Activated T-cell treated with anti-CD3 and anti-CD28 coated beads, Interleukin-2, amount 50 U/mL, for 72 hours (primary cell): ENCODE data around the gene PSMC4. TPM values are rescaled to one million over a fixed set of nuclear protein-coding genes. Genes with fewer than 3 reads are reported as not detected.

Experiments
- ATAC-seq, 2 donors: fragments of 150-1000 bp; cut with Tn5 transposase; replicated peaks in 1 of 2; 2 replicates each; pipeline ENCODE4 v1.10.0; 2021; ENCODE audit warnings: moderate library complexity in 2 of 2, mild to moderate bottlenecking in 1 of 2
- DNase-seq, 2 donors: peaks; one replicate each; pipeline ENCODE4 v3.0.0; 2021 to 2022; ENCODE audit warnings: mixed read lengths in 1 of 2
- H3K27ac Mint-ChIP-seq: one replicate; pipeline ENCODE4 v1.8.0; 2022; ENCODE audit warnings: mild to moderate bottlenecking, moderate library complexity, mixed read lengths
- H3K27me3 Mint-ChIP-seq: one replicate; pipeline ENCODE4 v1.8.0; 2022; ENCODE audit warnings: low read depth, mixed read lengths
- H3K36me3 Mint-ChIP-seq, 2 donors: one replicate each; pipeline ENCODE4 v1.8.0; 2022; ENCODE audit warnings: mixed read lengths in 2 of 2, mild to moderate bottlenecking in 1 of 2; ENCODE audit not compliant: insufficient read depth in 2 of 2
- H3K4me1 Mint-ChIP-seq: one replicate; pipeline ENCODE4 v1.8.0; 2022; ENCODE audit warnings: low read depth, mixed read lengths
- H3K4me3 Mint-ChIP-seq, 2 donors: one replicate each; pipeline ENCODE4 v1.8.0; 2022; ENCODE audit warnings: mild to moderate bottlenecking in 2 of 2, mixed read lengths in 2 of 2, moderate library complexity in 2 of 2
- H3K9me3 Mint-ChIP-seq, 2 donors: one replicate each; pipeline ENCODE4 v1.8.0; 2022; ENCODE audit warnings: mixed read lengths in 2 of 2
- total RNA-seq, 2 donors: library from RNA; stranded (reverse); gene quantifications; one replicate each; pipeline ENCODE4 v1.2.3, GENCODE V29; 2022

PSMC4 gene
- total RNA-seq, 2 donors from 2014 or later: 101 to 114 TPM

DNA sequence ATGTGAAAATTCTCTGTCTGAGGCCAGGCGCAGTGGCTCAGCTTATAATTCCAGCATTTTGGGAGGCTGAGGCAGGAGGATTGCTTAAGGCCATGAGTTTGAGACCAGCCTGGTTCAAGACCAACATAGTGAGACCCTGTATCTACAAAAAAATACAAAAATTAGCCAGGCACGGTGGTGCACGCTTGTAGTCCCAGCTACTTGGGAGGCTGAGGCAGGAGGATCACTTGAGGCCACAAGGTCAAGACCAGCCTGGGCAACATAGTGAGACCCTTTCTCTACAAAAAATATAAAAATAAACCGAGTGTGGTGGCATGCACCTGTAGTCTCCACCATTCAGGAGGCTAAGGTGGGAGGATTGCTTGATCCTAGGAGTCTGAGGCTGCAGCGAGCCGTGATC lies 34.3 kb upstream of the PSMC4 start:
- H3K27me3 Mint-ChIP-seq: no peaks in the 10 kb centered on the region
- DNase-seq (no peak), ATAC-seq (peak in 1 of 2 donors; percentile 24)
- peaks cover 56% of the 10 kb centered on the region for H3K4me1 Mint-ChIP-seq
- peak overlapping the region; percentile 86 for H3K27ac Mint-ChIP-seq
- peaks cover 10 to 12% of the 10 kb centered on the region in 2 donors for H3K36me3 Mint-ChIP-seq
- H3K4me3 Mint-ChIP-seq: peak overlapping the region; percentile 39 to 51
- H3K9me3 Mint-ChIP-seq: peaks cover 0 to 5% of the 10 kb centered on the region in 2 donors

DNA sequence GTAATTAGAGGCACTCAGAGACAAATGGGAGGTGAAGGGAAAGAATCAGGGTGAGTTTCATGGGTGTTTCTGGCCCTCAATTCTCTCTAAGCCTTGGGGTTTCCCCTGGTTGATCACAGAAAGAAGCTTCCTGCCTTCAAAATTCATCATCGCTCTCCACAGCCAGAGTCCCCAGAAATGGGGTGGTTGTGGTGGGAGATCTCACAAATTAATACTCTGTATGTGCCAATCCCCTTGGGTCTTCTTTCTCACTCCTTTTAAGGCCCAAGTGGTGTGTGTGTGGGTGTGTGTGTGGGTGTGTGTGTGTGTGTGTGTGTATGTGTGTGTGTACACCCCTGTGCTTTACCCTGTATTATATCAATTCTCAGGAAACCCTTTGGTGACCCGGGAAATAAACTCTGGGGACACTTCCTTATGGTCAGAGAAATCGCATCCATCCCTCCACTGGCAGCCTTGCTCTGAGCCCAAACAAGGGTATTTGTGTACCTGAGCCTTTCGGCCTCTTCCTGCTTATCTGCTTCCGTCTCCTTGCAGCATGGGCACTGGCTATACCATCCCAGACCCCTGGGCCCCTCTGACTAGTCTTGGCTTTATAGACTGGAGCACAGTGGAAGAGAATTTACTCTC lies 33.8 kb upstream of the PSMC4 start:
- Mint-ChIP-seq H3K4me3 (peak overlapping the region; percentile 39 to 51), H3K27me3 (no peaks in the 10 kb centered on the region), H3K9me3 (peaks cover 0 to 5% of the 10 kb centered on the region in 2 donors), H3K4me1 (peaks cover 61% of the 10 kb centered on the region), H3K27ac (peak overlapping the region; percentile 86), H3K36me3 (peaks cover 10 to 13% of the 10 kb centered on the region in 2 donors)
- ATAC-seq (peak; percentile 79 to 90), DNase-seq (peak; percentile 36 to 50)

DNA sequence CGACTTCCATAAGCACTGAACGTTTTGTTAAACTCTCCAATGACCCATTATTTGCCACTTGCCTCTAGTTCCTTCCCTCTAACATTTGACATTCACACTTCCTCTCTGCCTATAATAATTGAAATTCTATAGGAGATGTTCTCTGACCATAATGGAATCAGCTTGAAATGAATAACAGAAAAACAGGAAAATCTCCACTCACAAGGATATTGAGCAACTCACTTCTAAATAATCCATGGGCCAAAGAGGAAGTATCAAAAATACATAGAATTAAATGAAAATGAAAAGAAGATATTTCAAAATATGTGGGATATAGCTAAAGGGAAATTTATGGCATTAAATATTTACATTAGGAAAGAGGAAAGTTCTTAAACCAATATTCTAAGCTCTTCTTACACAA lies 33.2 kb upstream of the PSMC4 start:
- H3K27ac Mint-ChIP-seq: peak overlapping the region; percentile 35
- DNase-seq (no peak), ATAC-seq (no peak)
- H3K9me3 Mint-ChIP-seq: peaks cover 0 to 5% of the 10 kb centered on the region in 2 donors
- peaks cover 10 to 13% of the 10 kb centered on the region in 2 donors for H3K36me3 Mint-ChIP-seq
- H3K4me3 Mint-ChIP-seq: peak overlapping the region in 1 of 2 donors; percentile 11
- H3K4me1 Mint-ChIP-seq: peaks cover 67% of the 10 kb centered on the region
- H3K27me3 Mint-ChIP-seq: no peaks in the 10 kb centered on the region

DNA sequence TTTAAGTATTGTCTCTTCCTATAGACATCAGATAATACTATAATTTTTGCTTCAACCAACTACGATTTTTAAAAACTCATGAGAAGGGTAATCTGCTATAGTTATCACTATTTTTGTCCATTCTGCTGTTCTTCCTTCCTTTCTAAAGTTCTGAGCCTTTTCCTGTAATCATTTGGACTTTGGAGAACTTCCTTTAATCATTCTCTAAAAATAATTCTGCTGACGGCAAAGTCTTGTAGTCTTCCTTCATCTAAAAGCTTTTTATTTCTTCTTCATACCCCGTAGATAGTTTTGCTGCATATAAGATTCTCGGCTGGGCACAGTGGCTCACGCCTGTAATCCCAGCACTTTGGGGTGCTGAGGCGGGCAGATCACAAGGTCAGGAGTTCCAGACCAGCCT lies 31.4 kb upstream of the PSMC4 start:
- Mint-ChIP-seq H3K27ac (peak overlapping the region; percentile 64), H3K4me3 (no peak overlapping the region), H3K9me3 (peaks cover 0 to 5% of the 10 kb centered on the region in 2 donors), H3K4me1 (peaks cover 75% of the 10 kb centered on the region), H3K27me3 (no peaks in the 10 kb centered on the region), H3K36me3 (peaks cover 10 to 13% of the 10 kb centered on the region in 2 donors)
- ATAC-seq (no peak), DNase-seq (no peak)

DNA sequence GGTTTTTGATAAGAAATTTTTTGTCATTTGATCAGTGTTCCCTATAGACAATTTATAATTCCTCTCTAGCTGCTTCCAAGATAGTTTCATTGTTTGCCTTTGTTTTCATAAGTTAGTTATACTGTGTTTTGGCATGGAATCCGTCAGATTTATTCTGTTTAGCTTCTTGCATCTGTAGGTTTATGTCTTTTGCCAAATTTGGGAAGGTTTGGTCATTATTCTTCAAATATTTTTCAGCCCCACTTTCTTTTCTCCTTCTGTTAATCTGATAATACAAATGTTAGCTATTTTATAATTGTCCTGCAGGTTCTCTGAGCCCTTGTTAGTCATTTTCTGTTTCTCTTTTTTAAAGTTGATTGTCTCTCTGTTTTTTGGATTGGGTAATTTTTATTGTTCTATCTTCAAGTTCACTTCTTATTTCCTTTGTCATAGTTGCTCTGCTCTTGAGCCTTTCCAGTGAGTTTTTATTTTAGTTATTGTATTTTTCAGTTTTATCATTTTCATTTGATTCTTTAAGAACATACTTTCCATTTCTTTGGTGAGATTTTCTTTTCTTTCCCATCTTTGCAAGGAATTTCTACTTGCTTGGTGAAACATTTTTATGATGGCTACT lies 30.6 kb upstream of the PSMC4 start:
- H3K9me3 Mint-ChIP-seq: peaks cover 0 to 5% of the 10 kb centered on the region in 2 donors
- DNase-seq (no peak), ATAC-seq (no peak)
- peak overlapping the region; percentile 87 for H3K27ac Mint-ChIP-seq
- no peaks in the 10 kb centered on the region for H3K27me3 Mint-ChIP-seq
- H3K36me3 Mint-ChIP-seq: peaks cover 10 to 13% of the 10 kb centered on the region in 2 donors
- H3K4me3 Mint-ChIP-seq: peak overlapping the region in 1 of 2 donors; percentile 77
- H3K4me1 Mint-ChIP-seq: peaks cover 71% of the 10 kb centered on the region

DNA sequence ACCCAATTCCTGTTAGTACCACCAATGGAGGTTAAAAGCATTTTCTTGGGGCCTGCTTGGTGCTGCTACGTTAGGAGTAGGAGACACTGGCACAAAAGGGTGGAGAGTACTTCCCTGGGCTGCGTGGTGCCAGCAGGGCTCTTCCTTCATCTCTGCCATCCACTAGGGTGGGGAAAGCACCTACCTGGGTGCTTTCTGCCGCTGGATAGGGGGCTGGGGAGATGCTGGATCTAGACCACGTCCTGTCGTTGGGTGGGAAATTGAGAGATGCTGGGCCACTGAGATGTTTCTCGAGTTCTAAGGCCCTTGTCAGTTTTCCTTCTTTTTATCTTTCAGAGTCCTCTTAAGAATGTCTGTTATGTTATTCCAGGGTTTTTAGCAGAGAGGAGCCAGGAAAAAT lies 29.8 kb upstream of the PSMC4 start:
- no peaks in the 10 kb centered on the region for H3K27me3 Mint-ChIP-seq
- DNase-seq (no peak), ATAC-seq (no peak)
- H3K4me1 Mint-ChIP-seq: peaks cover 63% of the 10 kb centered on the region
- H3K36me3 Mint-ChIP-seq: peaks cover 10 to 13% of the 10 kb centered on the region in 2 donors
- H3K4me3 Mint-ChIP-seq: peak overlapping the region; percentile 72 to 77
- peaks cover 0 to 5% of the 10 kb centered on the region in 2 donors for H3K9me3 Mint-ChIP-seq
- H3K27ac Mint-ChIP-seq: peak overlapping the region; percentile 87

DNA sequence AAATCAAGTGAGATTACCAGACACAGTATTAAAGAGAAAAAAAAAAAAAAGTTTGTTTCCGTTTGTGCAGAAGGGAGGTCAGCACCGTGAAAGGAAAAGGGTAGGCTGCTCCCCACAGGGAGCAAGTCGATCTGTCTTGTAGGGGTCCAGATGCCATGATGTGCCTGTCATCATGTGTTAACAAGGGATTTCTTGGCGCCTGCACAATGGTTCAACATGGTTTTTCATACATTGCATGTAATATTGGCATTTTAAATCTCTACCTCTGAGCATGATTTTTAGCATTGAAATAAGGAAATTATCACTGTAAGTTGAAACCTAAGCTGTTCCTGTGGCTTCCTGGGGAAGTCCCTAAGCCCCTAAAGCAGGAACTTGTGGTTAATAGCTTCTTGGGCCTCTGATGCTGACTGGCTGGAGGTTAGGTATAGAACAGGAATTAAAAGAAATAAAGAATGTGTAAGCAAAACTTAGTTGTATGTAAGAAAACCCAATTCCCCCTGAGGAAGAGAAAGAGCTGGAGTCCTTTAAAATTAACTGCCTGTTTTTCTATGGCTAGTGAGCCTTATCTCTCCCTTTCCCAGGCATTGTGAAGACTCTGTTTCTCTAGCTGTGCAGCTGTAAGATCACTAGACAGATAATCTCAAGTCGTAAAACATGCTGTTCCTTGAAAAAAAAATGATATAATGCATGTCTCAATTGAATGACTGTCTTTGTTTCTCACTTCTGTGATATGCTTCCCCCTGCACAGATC lies 29.2 kb upstream of the PSMC4 start:
- DNase-seq: peak; percentile 29 to 30
- H3K9me3 Mint-ChIP-seq: peaks cover 0 to 5% of the 10 kb centered on the region in 2 donors
- H3K27ac Mint-ChIP-seq: peak overlapping the region; percentile 87
- peaks cover 10 to 13% of the 10 kb centered on the region in 2 donors for H3K36me3 Mint-ChIP-seq
- peak; percentile 44 to 49 for ATAC-seq
- H3K4me3 Mint-ChIP-seq: peak overlapping the region; percentile 72 to 77
- peaks cover 63% of the 10 kb centered on the region for H3K4me1 Mint-ChIP-seq
- H3K27me3 Mint-ChIP-seq: no peaks in the 10 kb centered on the region

DNA sequence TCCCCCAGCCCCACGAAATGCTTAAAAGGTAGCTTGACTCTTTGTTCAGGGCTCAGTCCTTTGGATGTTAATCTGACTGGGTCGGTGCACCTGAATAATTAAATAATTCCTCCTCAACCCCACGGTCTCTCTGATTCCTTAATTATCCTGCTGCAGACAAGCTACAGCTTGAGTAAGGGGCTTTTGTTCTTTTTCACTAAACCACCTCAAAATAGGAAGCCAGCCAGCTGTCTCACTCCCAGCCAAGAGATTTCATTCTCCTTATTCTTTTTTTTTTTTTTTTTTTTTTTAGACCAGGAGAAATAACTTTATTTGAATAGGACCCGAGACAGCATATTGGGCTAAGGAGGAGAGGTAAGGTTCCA lies 28.6 kb upstream of the PSMC4 start:
- H3K4me1 Mint-ChIP-seq: peaks cover 62% of the 10 kb centered on the region
- ATAC-seq (no peak), DNase-seq (no peak)
- peak overlapping the region; percentile 87 for H3K27ac Mint-ChIP-seq
- H3K27me3 Mint-ChIP-seq: no peaks in the 10 kb centered on the region
- peak overlapping the region; percentile 72 to 77 for H3K4me3 Mint-ChIP-seq
- H3K36me3 Mint-ChIP-seq: peaks cover 10 to 13% of the 10 kb centered on the region in 2 donors
- H3K9me3 Mint-ChIP-seq: peaks cover 0 to 5% of the 10 kb centered on the region in 2 donors

DNA sequence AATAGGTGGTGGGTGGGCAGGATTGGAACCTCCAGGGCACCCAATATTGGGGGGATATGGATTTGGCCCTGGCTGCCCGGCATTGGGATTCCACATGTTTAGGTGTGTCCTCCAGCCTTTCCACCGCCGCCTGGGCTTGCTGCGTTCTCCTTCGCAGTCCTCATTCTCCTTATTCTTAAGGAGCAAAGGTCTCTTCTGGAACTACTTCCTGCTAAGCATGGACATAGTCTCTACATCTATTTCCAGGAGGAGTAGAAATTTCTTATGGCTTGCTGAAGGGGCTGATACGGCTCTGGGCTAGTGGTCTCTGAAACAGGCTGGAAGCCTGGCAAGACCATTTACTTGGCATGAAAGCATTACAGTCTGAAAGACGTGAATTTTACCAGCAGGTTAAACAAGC lies 27.4 kb upstream of the PSMC4 start:
- Mint-ChIP-seq H3K27ac (peak overlapping the region; percentile 92), H3K27me3 (no peaks in the 10 kb centered on the region), H3K4me1 (peaks cover 66% of the 10 kb centered on the region), H3K4me3 (peak overlapping the region in 1 of 2 donors; percentile 25), H3K36me3 (peaks cover 10 to 13% of the 10 kb centered on the region in 2 donors), H3K9me3 (peaks cover 0 to 9% of the 10 kb centered on the region in 2 donors)
- DNase-seq (no peak), ATAC-seq (no peak)

DNA sequence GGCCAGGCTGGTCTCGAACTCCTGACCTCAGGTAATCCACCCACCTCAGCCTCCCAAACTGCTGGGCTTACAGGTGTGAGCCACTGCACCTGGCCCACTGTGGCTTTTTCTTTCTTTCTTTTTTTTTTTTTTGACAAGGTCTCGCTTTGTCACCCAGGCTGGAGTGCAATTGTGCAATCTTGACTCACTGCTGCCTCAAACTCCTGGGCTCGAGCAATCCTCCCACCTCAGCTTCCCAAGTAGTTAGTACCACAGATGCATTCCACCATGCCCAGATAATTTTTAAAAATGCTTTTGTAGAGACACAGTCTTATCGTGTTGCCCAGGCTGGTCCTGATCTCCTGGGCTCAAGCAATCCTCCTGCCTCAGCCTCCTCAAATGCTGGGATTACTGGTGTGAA lies 24.4 kb upstream of the PSMC4 start:
- H3K27me3 Mint-ChIP-seq: no peaks in the 10 kb centered on the region
- H3K9me3 Mint-ChIP-seq: peaks cover 0 to 4% of the 10 kb centered on the region in 2 donors
- DNase-seq (no peak), ATAC-seq (no peak)
- H3K4me1 Mint-ChIP-seq: peaks cover 79% of the 10 kb centered on the region
- no peak overlapping the region for H3K4me3 Mint-ChIP-seq
- H3K27ac Mint-ChIP-seq: no peak overlapping the region
- H3K36me3 Mint-ChIP-seq: peaks cover 3 to 4% of the 10 kb centered on the region in 2 donors

DNA sequence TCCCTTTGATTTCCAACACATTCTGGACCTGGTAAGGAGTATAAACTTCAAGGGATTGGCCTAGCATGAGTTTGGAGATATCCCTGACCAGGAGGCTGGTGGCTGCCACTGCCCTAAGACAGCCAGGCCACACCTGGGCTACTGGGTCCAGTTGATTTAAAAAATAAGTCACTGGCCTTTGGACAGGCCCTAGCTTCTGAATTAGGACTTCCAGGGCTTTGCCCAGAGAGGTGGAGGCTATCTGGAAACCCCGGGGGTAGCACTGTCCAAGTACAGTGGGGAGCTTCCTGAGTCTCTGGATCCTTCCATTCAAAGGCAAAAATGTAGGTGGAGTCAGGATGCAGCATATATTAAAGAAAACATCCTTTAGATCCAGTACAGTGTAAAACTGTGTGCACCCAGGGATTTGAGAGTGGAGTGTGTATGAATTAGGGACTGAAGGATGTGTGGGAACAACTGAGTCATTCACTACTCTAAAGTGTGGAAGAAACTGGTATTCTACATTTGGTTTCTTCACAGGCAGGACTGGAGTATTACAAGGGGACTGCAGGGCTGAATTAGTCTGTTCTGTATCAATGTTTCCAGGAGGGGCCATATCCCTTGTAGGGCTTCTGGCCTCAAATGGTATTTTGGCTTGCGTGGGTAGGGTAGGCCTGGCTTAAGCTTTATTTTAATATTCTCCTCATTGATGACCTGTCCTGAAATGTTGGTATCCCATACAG lies 21.8 kb upstream of the PSMC4 start:
- peaks cover 2 to 6% of the 10 kb centered on the region in 2 donors for H3K9me3 Mint-ChIP-seq
- ATAC-seq (peak in 1 of 2 donors; percentile 31), DNase-seq (no peak)
- H3K27me3 Mint-ChIP-seq: no peaks in the 10 kb centered on the region
- peaks cover 6 to 9% of the 10 kb centered on the region in 2 donors for H3K36me3 Mint-ChIP-seq
- H3K4me1 Mint-ChIP-seq: peaks cover 80% of the 10 kb centered on the region
- peak overlapping the region in 1 of 2 donors; percentile 29 for H3K4me3 Mint-ChIP-seq
- peak overlapping the region; percentile 70 for H3K27ac Mint-ChIP-seq

DNA sequence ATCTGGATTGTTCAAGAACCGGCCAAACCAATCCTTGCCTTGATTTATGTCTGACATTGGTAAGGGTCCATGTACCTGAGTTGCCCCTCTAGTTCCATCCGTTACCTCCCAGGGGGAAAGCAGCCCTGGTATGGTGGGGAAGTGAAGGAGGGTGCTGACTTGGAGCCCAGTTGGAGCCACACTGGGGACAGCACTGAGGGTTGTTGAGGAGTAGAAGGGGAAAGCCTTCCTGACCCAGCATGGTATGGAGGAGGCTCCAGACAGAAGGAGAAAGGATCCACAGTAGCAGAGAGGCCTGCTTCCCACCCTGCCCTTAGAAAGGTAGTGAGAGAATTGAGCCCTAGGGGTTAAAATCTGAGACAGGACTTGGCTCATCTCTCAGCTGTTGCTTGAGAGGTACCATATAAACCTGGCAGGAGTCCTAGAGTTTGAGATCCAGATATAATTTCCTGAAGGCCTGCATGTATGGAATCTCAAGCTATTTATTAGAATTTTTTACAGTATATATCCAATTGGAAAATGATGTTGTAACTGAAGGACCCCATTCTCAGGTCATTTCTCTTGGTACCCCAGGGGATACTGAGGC lies 19.8 kb upstream of the PSMC4 start:
- H3K4me1 Mint-ChIP-seq: peaks cover 83% of the 10 kb centered on the region
- no peaks in the 10 kb centered on the region for H3K27me3 Mint-ChIP-seq
- H3K36me3 Mint-ChIP-seq: peaks cover 6 to 9% of the 10 kb centered on the region in 2 donors
- H3K4me3 Mint-ChIP-seq: peak overlapping the region; percentile 70 to 73
- H3K27ac Mint-ChIP-seq: peak overlapping the region; percentile 90
- peaks cover 2 to 6% of the 10 kb centered on the region in 2 donors for H3K9me3 Mint-ChIP-seq
- DNase-seq (no peak), ATAC-seq (no peak)
